Measurements from ENCODE around the gene PDGFD. TPM values are rescaled to one million over a fixed set of nuclear protein-coding genes. Genes with fewer than 3 reads are reported as not detected.

The PDGFD gene
- total RNA-seq, 4 donors from 2014 or later: 26.0 to 72.4 (median 29.6) TPM

GRCh38 chr11:103872748-103873147, 291.2 kb downstream of the PDGFD start:
- Histone ChIP-seq H3K36me3 (no peaks in the 10 kb centered on the region), H3K4me3 (no peak overlapping the region), H3K27ac (no peak overlapping the region), H3K9me3 (no peaks in the 10 kb centered on the region), H3K27me3 (no peaks in the 10 kb centered on the region), H3K4me1 (peaks cover 0 to 10% (median 0%) of the 10 kb centered on the region in 4 donors)
- TF ChIP-seq EP300 (IDR thresholded peaks at IDR 0.05) (no peak), CTCF (IDR thresholded peaks at IDR 0.05) (no peak), POLR2A (IDR thresholded peaks at IDR 0.05) (no peak)
- no peak for DNase-seq (ENCODE audit: low spot score in 2 of 2)
- 93 to 95% methylated on average over 3 of the region's 3 CpGs for WGBS, 2 donors

GRCh38 chr11:103871923-103872551, 291.9 kb downstream of the PDGFD start:
- no peaks in the 10 kb centered on the region for H3K27me3 ChIP-seq
- no peak for TF ChIP-seq CTCF (IDR thresholded peaks at IDR 0.05)
- TF ChIP-seq EP300 (IDR thresholded peaks at IDR 0.05): peak in 1 of 2 donors; percentile 36
- no peak for TF ChIP-seq POLR2A (IDR thresholded peaks at IDR 0.05)
- peaks cover 0 to 10% (median 0%) of the 10 kb centered on the region in 4 donors for H3K4me1 ChIP-seq
- H3K36me3 ChIP-seq: no peaks in the 10 kb centered on the region
- no peaks in the 10 kb centered on the region for H3K9me3 ChIP-seq
- H3K4me3 ChIP-seq: no peak overlapping the region
- no peak for DNase-seq (ENCODE audit: low spot score in 2 of 2)
- WGBS, 2 donors: 64 to 71% methylated on average over 6 of the region's 6 CpGs
- no peak overlapping the region for H3K27ac ChIP-seq

GRCh38 chr11:103870821-103871309, 293.1 kb downstream of the PDGFD start:
- Histone ChIP-seq H3K27ac (peak overlapping the region in 1 of 4 donors; percentile 34), H3K36me3 (no peaks in the 10 kb centered on the region), H3K9me3 (no peaks in the 10 kb centered on the region), H3K4me1 (peaks cover 0 to 10% (median 0%) of the 10 kb centered on the region in 4 donors), H3K27me3 (no peaks in the 10 kb centered on the region), H3K4me3 (no peak overlapping the region)
- DNase-seq (ENCODE audit: low spot score in 2 of 2): peak; percentile 55 to 70
- 76 to 82% methylated on average over 7 of the region's 7 CpGs for WGBS, 2 donors
- TF ChIP-seq EP300 (IDR thresholded peaks at IDR 0.05) (peak; percentile 83 to 90), POLR2A (IDR thresholded peaks at IDR 0.05) (no peak), CTCF (IDR thresholded peaks at IDR 0.05) (no peak)

- 96% methylated on average over 4 of the region's 4 CpGs for WGBS, 2 donors
- no peak overlapping the region for H3K27ac ChIP-seq
- H3K9me3 ChIP-seq: no peaks in the 10 kb centered on the region
- DNase-seq (ENCODE audit: low spot score in 2 of 2): no peak
- no peaks in the 10 kb centered on the region for H3K36me3 ChIP-seq
- no peak overlapping the region for H3K4me3 ChIP-seq
- peaks cover 0 to 10% (median 0%) of the 10 kb centered on the region in 4 donors for H3K4me1 ChIP-seq
- TF ChIP-seq POLR2A (IDR thresholded peaks at IDR 0.05) (no peak), CTCF (IDR thresholded peaks at IDR 0.05) (no peak), EP300 (IDR thresholded peaks at IDR 0.05) (no peak)
- H3K27me3 ChIP-seq: no peaks in the 10 kb centered on the region
These were observed 296.5 kb downstream of the PDGFD start for GRCh38 chr11:103867481-103867880.

GRCh38 chr11:103863497-103863896, 300.4 kb downstream of the PDGFD start:
- Histone ChIP-seq H3K4me3 (no peak overlapping the region), H3K9me3 (no peaks in the 10 kb centered on the region), H3K27ac (no peak overlapping the region), H3K4me1 (no peaks in the 10 kb centered on the region), H3K27me3 (no peaks in the 10 kb centered on the region), H3K36me3 (no peaks in the 10 kb centered on the region)
- DNase-seq (ENCODE audit: low spot score in 2 of 2): no peak
- 95 to 97% methylated on average over 3 of the region's 3 CpGs for whole genome bisulfite sequencing, 2 donors
- TF ChIP-seq CTCF (IDR thresholded peaks at IDR 0.05) (no peak), EP300 (IDR thresholded peaks at IDR 0.05) (no peak), POLR2A (IDR thresholded peaks at IDR 0.05) (no peak)

All from tibial nerve (tissue), 4 donors.